ENCODE data around the gene FMO5.
"Not testable (repeated sequence)": the region's sequence is repeated elsewhere in the genome, so short reads cannot be mapped to it uniquely, and the experiment has no call there.

Gene FMO5, protein sequence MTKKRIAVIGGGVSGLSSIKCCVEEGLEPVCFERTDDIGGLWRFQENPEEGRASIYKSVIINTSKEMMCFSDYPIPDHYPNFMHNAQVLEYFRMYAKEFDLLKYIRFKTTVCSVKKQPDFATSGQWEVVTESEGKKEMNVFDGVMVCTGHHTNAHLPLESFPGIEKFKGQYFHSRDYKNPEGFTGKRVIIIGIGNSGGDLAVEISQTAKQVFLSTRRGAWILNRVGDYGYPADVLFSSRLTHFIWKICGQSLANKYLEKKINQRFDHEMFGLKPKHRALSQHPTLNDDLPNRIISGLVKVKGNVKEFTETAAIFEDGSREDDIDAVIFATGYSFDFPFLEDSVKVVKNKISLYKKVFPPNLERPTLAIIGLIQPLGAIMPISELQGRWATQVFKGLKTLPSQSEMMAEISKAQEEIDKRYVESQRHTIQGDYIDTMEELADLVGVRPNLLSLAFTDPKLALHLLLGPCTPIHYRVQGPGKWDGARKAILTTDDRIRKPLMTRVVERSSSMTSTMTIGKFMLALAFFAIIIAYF

DNA sequence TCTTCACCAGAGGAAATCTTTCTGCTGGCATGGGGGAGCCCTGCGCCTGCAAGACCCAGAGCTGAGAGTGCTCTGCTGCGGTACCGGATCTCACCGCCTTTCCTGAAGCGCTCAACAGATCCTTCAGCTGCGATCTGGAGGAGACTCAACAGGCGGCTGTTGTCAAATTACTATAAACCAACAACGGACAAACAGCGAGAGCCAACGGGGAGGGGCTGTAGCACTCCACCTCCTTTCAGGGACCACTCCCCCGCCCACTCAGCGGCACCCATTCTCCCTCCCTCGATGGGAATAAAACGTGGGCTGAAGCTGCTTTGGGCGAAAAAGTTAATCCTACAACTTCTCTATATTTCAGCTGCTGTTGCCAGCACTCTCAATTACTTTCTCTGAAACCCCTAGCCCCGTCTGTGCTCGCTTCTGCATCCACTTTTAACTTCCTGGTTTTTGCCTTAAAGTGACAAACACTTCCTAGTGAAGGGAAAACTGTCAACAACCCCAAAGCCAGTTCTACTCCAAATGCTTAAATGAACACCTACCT is at the start of gene FMO5:
FMO5 (minus strand) TSS at position 147 of the 538 bp plus-strand sequence. CDS start 310 bp downstream, outside the sequence.
- DNase-seq (ENCODE audit: low read depth): no peak

DNA sequence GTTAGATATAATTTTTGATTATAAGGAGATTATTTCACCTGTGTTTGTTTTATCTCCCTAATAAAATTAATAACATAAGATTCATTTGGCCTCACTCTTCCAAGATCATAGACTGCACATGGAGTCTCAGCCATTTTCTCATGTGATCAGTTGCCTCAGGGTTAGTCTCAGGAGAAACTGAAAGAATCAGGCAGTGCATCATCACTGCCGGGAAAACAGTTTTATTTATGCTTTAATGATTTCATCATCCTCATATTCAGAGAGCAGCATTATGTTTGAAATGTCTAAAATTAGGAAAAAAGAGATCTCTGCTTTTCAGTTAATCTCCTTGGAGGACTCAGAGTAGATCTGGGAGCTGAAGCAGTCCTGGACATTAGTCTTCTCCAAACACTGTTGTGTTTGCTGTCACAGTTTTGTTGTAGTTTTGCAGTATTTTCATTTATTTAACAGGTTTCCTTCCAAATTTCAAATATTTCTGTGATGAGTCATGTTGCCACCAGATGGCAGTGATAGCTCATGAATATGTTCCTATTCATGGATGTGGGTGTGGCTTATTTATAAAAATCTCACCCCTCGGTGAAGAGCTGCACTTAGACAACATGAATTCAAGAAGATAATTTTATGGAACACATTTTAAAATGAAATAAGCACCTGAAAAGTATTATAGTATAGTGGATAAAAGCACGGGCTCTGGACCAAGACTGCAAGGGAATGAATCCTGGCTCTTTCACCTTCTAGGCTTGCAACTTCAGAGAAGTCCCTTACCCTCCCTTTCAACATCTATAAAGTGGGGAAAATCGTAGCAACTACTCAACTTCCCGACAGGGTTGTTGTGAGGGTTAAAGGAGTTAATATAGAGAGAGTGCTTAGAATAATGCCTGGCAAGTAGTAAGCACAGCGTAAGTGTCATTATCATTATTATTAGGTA is 48.5 kb upstream of the FMO5 start:
- DNase-seq (ENCODE audit: low read depth): peak; percentile 36

DNA sequence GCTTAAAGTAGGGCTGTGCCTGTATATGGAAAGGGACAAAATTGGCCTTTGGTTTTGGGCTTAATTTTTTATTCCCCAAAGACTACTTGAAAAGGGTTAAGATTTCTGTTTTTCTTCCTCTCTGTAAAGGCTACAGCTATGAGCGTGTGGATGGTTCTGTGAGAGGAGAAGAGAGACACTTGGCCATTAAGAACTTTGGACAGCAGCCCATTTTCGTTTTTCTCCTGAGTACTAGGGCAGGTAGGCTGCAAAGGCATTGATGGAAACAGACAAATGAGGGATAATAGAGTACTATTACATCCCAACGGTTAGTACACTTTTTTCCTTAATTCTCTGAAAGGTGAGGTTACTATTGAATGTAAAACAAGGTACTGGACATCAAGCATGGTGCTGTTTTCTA is 46.9 kb upstream of the FMO5 start:
- no peak for DNase-seq (ENCODE audit: low read depth)

- no peak for DNase-seq (ENCODE audit: low read depth)
These were observed 45.6 kb upstream of the FMO5 start for GRCh38 chr1:147270721-147271120.

DNA sequence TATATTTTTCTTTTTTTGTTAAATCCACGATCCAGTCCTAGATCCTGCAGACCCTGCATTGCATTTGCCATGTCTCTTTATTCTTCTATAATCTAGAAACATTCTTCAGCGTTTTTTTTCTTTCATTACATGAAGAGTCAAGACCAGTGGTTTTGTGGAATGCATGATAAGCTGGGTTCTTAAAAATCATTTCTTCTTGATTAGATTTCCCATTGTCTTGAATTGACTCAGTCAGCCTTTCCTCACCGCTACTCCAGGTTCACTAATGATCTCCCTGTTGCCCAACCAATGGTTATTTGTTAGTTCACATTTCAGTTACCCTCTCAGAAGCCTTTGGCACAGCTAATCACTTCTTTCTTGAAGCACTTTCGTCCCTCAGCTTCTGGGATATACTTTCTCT is 42.6 kb upstream of the FMO5 start:
- no peak for DNase-seq (ENCODE audit: low read depth)

- no peak for DNase-seq (ENCODE audit: low read depth)
These were observed 41.2 kb upstream of the FMO5 start for GRCh38 chr1:147266381-147266780.

- DNase-seq (ENCODE audit: low read depth): no peak
These were observed 39.1 kb upstream of the FMO5 start for GRCh38 chr1:147264158-147264768.

DNA sequence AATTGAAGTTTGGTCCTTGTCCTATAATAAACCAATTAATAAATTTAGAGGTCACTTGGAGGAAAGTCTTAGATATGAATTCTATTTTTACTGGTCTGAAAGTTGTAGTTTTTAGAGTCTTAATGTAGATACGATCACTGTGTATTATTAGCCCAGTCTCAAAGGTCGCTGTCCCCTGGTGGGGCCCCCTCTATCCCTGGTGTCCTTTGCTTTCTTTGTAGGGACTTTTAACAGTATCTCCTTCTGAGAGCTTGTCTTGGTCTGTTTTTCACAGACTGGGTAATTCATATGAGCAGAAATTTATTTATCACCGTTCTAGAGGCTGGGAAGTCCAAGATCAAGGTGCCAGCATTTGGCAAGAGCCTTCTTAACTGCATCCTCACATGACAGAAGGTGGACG is 35.8 kb upstream of the FMO5 start:
- DNase-seq (ENCODE audit: low read depth): no peak

DNA sequence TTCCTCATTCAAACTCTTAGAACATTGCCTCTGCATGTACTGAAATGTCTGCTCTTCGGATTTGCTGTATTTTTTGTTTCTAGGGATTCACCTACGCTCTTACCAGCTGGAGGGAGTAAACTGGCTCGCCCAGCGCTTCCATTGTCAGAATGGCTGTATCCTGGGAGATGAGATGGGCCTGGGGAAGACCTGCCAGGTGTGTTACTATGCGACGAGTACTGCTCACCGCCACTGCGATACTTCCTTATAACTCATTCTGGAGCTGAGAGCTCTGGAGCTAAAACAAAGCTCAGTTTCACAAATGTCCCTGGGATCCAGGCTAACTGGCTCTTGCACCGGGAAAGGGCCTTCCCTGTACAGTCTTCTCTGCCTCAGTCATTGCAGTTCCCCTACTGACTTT is 27.4 kb upstream of the FMO5 start:
- no peak for DNase-seq (ENCODE audit: low read depth)

DNA sequence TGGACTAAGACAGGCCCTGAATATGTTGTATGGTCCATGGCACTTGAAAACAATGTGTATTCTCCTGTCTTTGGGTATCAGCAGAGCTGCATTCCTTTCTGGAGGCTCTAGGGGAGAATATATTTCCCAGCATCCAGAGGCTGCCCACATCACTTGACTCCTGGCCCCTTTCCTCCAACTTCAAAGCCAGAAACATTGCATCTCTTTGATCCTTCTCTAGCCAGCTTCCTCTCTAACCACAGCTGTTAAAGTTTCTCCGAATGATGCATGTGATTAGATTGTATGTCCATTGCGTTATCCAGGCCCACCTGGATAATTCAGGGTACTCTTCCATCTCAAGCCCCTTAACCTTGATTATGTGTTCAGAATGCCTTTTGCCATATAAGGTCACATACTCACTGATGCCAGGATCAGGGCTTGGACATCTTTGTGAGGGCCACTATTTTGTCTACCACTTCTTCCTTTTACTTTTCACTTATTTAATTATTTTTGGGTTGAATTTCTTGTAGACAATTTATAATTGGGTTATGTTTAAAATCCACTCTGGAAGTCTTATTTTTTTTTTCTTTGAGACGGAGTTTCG is 22.6 kb upstream of the FMO5 start:
- no peak for DNase-seq (ENCODE audit: low read depth)

GRCh38 chr1:147246910-147247655 is 21.9 kb upstream of the FMO5 start:
- no peak for DNase-seq (ENCODE audit: low read depth)

DNA sequence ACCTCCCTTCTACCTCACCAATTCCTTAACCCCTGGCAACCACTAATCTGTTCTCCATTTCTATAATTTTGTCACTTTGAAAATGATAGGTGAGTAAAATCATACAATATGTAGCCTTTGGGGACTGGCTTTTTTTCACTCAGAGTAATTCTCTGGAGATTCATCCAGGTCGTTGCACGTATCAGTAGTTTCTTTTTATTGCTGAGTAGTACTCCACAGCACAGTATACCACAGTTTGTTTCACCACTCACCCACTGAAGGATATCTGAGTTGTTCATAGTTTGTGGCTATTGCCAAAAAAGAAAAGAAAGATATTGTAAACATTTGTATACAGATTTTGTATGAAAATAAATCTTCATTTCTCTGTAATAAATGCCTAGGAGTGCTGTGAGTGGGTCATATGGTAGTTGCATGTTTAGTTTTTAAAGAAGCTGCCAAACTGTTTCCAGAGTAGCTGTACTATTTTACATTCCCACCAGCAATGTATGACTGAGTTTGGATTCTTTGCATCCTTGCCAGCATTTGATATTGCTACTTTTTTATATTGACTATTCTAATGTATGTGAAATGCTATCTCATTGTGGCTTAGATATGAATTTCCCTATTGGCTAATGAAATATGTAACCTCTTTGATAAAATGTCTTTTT is 21.0 kb upstream of the FMO5 start:
- DNase-seq (ENCODE audit: low read depth): no peak

DNA sequence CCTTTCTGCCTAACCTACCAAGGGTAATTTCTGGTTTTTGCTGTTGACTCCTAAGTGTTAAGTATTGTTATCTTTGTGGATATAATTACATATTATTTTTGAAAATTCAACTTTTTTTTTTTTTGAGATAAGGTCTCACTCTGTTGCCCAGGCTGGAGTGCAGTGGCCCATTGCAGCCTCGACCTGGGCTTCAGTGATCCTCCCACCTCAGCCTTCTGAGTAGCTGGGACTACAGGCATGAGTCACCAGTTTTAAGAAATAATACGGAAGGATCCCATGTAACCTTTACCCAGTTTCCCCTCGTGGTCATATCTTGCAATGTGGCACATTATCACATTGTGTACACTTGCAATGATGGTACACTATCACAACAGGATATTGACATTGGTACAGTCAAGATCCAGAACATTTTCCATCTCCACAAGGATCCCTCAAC is 20.5 kb upstream of the FMO5 start:
- no peak for DNase-seq (ENCODE audit: low read depth)

GRCh38 chr1:147245129-147245528 is 20.0 kb upstream of the FMO5 start:
- DNase-seq (ENCODE audit: low read depth): no peak

- no peak for DNase-seq (ENCODE audit: low read depth)
These were observed 18.7 kb upstream of the FMO5 start for GRCh38 chr1:147243841-147244240.

DNA sequence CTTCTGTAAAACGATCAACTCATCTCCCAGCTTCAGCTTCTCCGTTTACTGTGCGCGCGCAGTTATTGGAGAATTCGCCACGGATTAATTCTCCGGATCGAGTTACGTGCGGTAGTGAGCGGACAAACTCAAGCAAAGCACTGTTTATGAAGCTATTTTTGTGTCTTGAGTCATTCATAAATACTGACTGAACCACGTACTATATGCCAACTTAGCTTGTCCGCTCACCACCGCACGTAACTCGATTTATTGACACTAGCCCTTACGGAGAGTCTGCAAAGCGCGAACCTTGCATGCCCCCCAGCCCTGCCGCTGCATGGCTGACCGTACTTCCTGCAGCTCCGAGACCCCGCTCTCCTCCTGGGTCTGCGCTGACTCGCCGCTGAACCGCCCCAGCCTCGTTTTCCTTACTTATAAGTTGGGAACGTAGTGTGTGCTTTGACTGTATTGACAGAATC is 18.1 kb upstream of the FMO5 start:
- DNase-seq (ENCODE audit: low read depth): no peak

- DNase-seq (ENCODE audit: low read depth): peak; percentile 91
These were observed 17.5 kb upstream of the FMO5 start, which contains the start of gene CHD1L for GRCh38 chr1:147242449-147243227. TSS of gene CHD1L (plus strand) at chr1:147242684. CDS start at chr1:147242704, 20 bp downstream.

DNA sequence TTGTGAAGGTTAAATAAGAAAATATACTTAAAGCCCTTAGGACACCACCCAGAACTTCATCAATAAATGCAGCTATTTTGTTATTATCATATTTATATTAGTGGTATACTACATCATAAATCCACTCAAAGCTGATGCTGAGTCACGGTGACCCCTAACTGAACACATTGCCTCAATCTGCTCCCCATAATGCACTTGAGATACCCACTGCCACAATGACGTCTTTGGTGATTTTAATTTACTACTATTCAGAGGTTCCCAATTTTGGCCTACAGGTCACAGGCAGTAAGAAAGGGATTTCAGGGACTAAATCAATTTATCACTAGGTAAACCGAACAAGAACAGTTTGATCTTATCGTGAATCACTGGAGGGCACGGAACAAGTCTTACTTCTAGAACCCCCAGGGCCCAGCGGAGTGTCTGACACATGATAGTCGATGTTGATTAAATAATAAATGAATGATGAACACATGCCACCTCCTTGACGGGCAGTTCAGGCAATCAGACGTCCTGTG is 16.9 kb upstream of the FMO5 start:
- no peak for DNase-seq (ENCODE audit: low read depth)

- DNase-seq (ENCODE audit: low read depth): not testable (repeated sequence)
These were observed 15.1 kb upstream of the FMO5 start for GRCh38 chr1:147240131-147240721.
